Ovary (tissue), 9 donors: ENCODE data around the gene ARID3C. TPM values are rescaled to one million over a fixed set of nuclear protein-coding genes. Genes with fewer than 3 reads are reported as not detected.

ENCODE experiments used
- DNase-seq, 5 donors: peaks; one replicate each; pipeline ENCODE4 v3.0.0-alpha.2; 2019 to 2020
- H3K27ac ChIP-seq, 2 donors: fragments of 200-600 bp; one replicate each; pipeline versions ENCODE4 v1.5.1 to v1.8.0; 2019 to 2022
- H3K27me3 ChIP-seq: fragments of 200-600 bp; one replicate; pipeline ENCODE4 v1.8.0; 2022
- H3K36me3 ChIP-seq: fragments of 200-600 bp; sonication (generic); one replicate; pipeline ENCODE4 v1.5.1; 2019
- H3K4me1 ChIP-seq: one replicate; pipeline ENCODE4 v1.8.1; 2013; ENCODE audit warnings: mild to moderate bottlenecking, moderate library complexity; ENCODE audit not compliant: insufficient read depth
- H3K4me3 ChIP-seq: fragments of 200-600 bp; sonication (generic); one replicate; pipeline ENCODE4 v1.5.1; 2017
- H3K9me3 ChIP-seq, 2 donors: fragments of 200-600 bp in 1 of 2; sonication (generic) in 1 of 2; one replicate each; pipeline versions ENCODE4 v1.5.1 to v1.8.1; 2013 to 2019; ENCODE audit warnings: mild to moderate bottlenecking in 1 of 2, moderate library complexity in 1 of 2
- CTCF ChIP-seq, 3 donors: fragments of 450-650 bp in 2 of 3; fragments of 200-600 bp in 1 of 3; IDR thresholded peaks; one replicate each; pipeline versions ENCODE4 v1.5.1 to v1.8.0; 2016 to 2022; ENCODE audit warnings: antibody characterized with exemption in 3 of 3, mild to moderate bottlenecking in 1 of 3
- EP300 ChIP-seq: sonication (generic); formaldehyde crosslinking; IDR thresholded peaks from one replicate; pipeline ENCODE4 v1.6.1; 2017; ENCODE audit warnings: antibody characterized with exemption
- POLR2A ChIP-seq: fragments of 450-650 bp; IDR thresholded peaks from one replicate; pipeline ENCODE4 v1.6.1; 2017; ENCODE audit warnings: antibody characterized with exemption, mild to moderate bottlenecking, moderate library complexity
- WGBS, 3 donors: extraction: QIAGEN DNeasy Blood & Tissue Kit in 1 of 3; methylation state at CpG; one replicate each; pipeline versions ENCODE4 v1.1.5 to v1.1.7; 2013 to 2017; 5-methylcytosine and 5-hydroxymethylcytosine counted together
- intact Hi-C, 4 donors: fragments of 100-400 bp; cut with DNase I; formaldehyde crosslinking; loops; one replicate each; pipeline versions ENCODE4 v1.11.0 to v1.15.1; 2022 to 2023
- polyA plus RNA-seq, 2 donors: library from polyadenylated mRNA; stranded (reverse); fragments of 200-250 nt in 1 of 2; fragments of 350-450 nt in 1 of 2; fragmentation: Illumina TruSeq in 1 of 2; extraction: RNeasy Lipid Tissue Mini Kit (QIAGEN cat#74804) in 1 of 2; gene quantifications; one replicate each; pipeline ENCODE4 v1.2.3, GENCODE V29; 2013 to 2014
- total RNA-seq, 7 donors: library from RNA; depleted of rRNA in 2 of 7; stranded (reverse); fragments of >200 nt in 2 of 7; fragmentation: NEBNext Ultra II Directional in 3 of 7; extraction: Animal tissue kit (Norgen Biotek cat#: 25700) in 3 of 7; gene quantifications; one replicate each; pipeline versions ENCODE4 v1.1.0 to v1.2.4, GENCODE V29; 2016 to 2023
- donor health status: DM: no; HTN: no; CAD: no; lungs with moderate emphysema.
- donor health status: DM: no; HTN: no; CAD: no.
- donor health status: Bipolar disorder and iron deficiency.
- donor health status: DM: yes; HTN: yes; CAD: no.
- donor health status: DM: no; HTN: no; CAD: no.
- donor health status: DM: yes; HTN: yes; CAD: no.

ARID3C gene
- total and polyA plus RNA-seq, 9 donors = 0.07 to 0.40 TPM; not detected in 7

GRCh38 chr9:34633851-34634550 is 5.1 kb upstream of the ARID3C start:
- TF ChIP-seq POLR2A = no peak
- TF ChIP-seq CTCF (IDR thresholded peaks at IDR 0.05) = peak; percentile 63 to 73 (median 68)
- no peak for TF ChIP-seq EP300
- Histone ChIP-seq H3K36me3 (no peaks in the 10 kb centered on the region), H3K27ac (no peak overlapping the region), H3K27me3 (no peaks in the 10 kb centered on the region), H3K9me3 (no peaks in the 10 kb centered on the region), H3K4me1 (peaks cover 8% of the 10 kb centered on the region), H3K4me3 (no peak overlapping the region)
- WGBS, 3 donors = 19 to 20% (median 19%) methylated on average over 3 of the region's 3 CpGs
- intact Hi-C loops = no loop called here
- DNase-seq = peak; percentile 54 to 74 (median 68)

GRCh38 chr9:34633166-34633565 is 4.3 kb upstream of the ARID3C start:
- TF ChIP-seq CTCF (IDR thresholded peaks at IDR 0.05) (no peak), EP300 (no peak), POLR2A (no peak)
- H3K4me3 ChIP-seq = no peak overlapping the region
- H3K9me3 ChIP-seq = no peaks in the 10 kb centered on the region
- 39 to 57% (median 43%) methylated on average over 5 of the region's 5 CpGs for WGBS, 3 donors
- DNase-seq = no peak
- peaks cover under 1% of the 10 kb centered on the region for H3K27me3 ChIP-seq
- H3K27ac ChIP-seq = no peak overlapping the region
- no peaks in the 10 kb centered on the region for H3K36me3 ChIP-seq
- intact Hi-C loops = no loop called here
- peaks cover 5% of the 10 kb centered on the region for H3K4me1 ChIP-seq

DNA sequence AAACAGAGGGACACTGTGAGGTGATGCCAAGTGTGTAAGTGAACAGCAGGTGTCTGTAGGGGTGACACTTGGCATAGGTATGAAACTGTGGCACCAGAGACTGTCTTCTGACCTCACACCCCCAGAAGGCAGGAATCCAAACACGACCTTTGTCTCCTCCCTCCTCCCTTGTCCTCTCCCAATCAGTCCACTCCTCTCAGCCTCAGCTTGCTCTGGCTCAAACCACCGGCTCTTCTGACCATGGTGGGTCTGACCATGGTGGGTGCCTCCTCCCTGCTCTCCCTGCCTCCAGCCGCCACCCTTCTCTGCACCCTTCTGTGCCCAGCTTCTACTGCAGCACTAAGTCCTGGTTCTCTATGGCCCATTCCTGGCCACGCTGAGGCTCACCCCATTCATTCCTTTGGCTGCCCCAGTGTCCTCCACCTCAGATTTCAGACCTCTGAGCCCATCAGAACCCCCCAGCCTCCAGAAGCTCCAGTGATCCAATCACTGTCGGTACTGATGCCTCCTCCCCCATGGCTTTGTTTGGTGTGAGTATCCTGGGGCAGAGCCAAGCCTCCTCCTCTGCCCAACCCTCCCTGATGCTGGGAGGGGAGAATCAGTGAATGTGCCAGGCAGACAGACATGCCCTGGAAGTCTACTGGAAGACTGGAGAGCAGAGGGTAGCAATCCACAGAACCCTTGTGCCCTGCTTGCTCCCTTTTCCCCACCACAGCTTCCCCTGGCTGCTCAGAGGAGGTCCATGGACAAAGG is 1.7 kb upstream of the ARID3C start:
- H3K4me1 ChIP-seq = peaks cover 2% of the 10 kb centered on the region
- peaks cover 12% of the 10 kb centered on the region for H3K27me3 ChIP-seq
- H3K9me3 ChIP-seq = no peaks in the 10 kb centered on the region
- WGBS, 3 donors = 19 to 32% (median 30%) methylated on average over 5 of the region's 5 CpGs
- H3K36me3 ChIP-seq = no peaks in the 10 kb centered on the region
- no peak overlapping the region for H3K4me3 ChIP-seq
- no peak overlapping the region for H3K27ac ChIP-seq
- intact Hi-C loops = no loop called here
- TF ChIP-seq EP300 = no peak
- TF ChIP-seq CTCF (IDR thresholded peaks at IDR 0.05) = no peak
- TF ChIP-seq POLR2A = no peak
- no peak for DNase-seq

GRCh38 chr9:34629491-34629808 is 584 bp upstream of the ARID3C start:
- Histone ChIP-seq H3K4me1 (peaks cover 4% of the 10 kb centered on the region), H3K4me3 (no peak overlapping the region), H3K27ac (no peak overlapping the region), H3K36me3 (no peaks in the 10 kb centered on the region), H3K27me3 (peaks cover 12% of the 10 kb centered on the region), H3K9me3 (no peaks in the 10 kb centered on the region)
- 18 to 26% (median 19%) methylated on average over 5 of the region's 5 CpGs for WGBS, 3 donors
- TF ChIP-seq POLR2A (no peak), EP300 (no peak), CTCF (IDR thresholded peaks at IDR 0.05) (no peak)
- no peak for DNase-seq
- intact Hi-C loops = no loop called here
